Liver (tissue), 9 donors: ENCODE results near the gene EXOC2. TPM values are rescaled to one million over a fixed set of nuclear protein-coding genes. Genes with fewer than 3 reads are reported as not detected.

Source experiments
- DNase-seq: peaks from one replicate; pipeline ENCODE4 v3.0.0-alpha.2; 2017; ENCODE audit warnings: low spot score
- H3K27ac ChIP-seq, 2 donors: one replicate each; pipeline ENCODE4 v1.7.0; 2013; ENCODE audit warnings: inconsistent platforms in 2 of 2, low read length in 2 of 2, control low read depth in 1 of 2, low read depth in 1 of 2, mild to moderate bottlenecking in 1 of 2
- H3K27me3 ChIP-seq, 4 donors: one replicate each; pipeline versions ENCODE4 v1.6.1 to v1.7.0; 2013; ENCODE audit warnings: low read length in 3 of 4, inconsistent platforms in 1 of 4, mild to moderate bottlenecking in 1 of 4, moderate library complexity in 1 of 4; ENCODE audit not compliant: control insufficient read depth in 4 of 4, insufficient read depth in 4 of 4
- H3K36me3 ChIP-seq, 4 donors: one replicate each; pipeline versions ENCODE4 v1.6.1 to v1.7.0; 2013; ENCODE audit warnings: low read length in 3 of 4, mild to moderate bottlenecking in 3 of 4, low read depth in 1 of 4, moderate library complexity in 1 of 4; ENCODE audit not compliant: control insufficient read depth in 4 of 4, insufficient read depth in 3 of 4
- H3K4me1 ChIP-seq, 4 donors: one replicate each; pipeline versions ENCODE4 v1.6.1 to v1.7.0; 2013; ENCODE audit warnings: low read length in 3 of 4, mild to moderate bottlenecking in 3 of 4, moderate library complexity in 1 of 4; ENCODE audit not compliant: control insufficient read depth in 4 of 4, insufficient read depth in 4 of 4
- H3K4me3 ChIP-seq, 3 donors: one replicate each; pipeline versions ENCODE4 v1.6.1 to v1.7.0; 2013; ENCODE audit warnings: low read length in 3 of 3, control low read depth in 1 of 3, low read depth in 1 of 3, mild to moderate bottlenecking in 1 of 3
- H3K9ac ChIP-seq, 2 donors: one replicate each; pipeline ENCODE4 v1.7.0; 2013; ENCODE audit warnings: low read length in 2 of 2, mild to moderate bottlenecking in 2 of 2, moderate library complexity in 2 of 2, control low read depth in 1 of 2, low read depth in 1 of 2
- H3K9me3 ChIP-seq, 4 donors: one replicate each; pipeline versions ENCODE4 v1.6.1 to v1.7.0; 2013; ENCODE audit warnings: low read length in 3 of 4; ENCODE audit not compliant: control insufficient read depth in 4 of 4
- ATF3 ChIP-seq: IDR thresholded peaks from 2 replicates; pipeline ENCODE4 v1.6.1; 2016; ENCODE audit warnings: antibody characterized with exemption
- EGR1 ChIP-seq, 2 donors: IDR thresholded peaks; 2 replicates each; pipeline ENCODE4 v1.6.1; 2016 to 2018; ENCODE audit warnings: antibody characterized with exemption in 2 of 2, low read depth in 2 of 2
- GABPA ChIP-seq, 2 donors: IDR thresholded peaks in 1 of 2; conservative IDR thresholded peaks in 1 of 2; 2 replicates each; pipeline ENCODE4 v1.6.1; 2016; ENCODE audit warnings: antibody characterized with exemption in 2 of 2, mild to moderate bottlenecking in 1 of 2, moderate library complexity in 1 of 2
- HNF4G ChIP-seq: IDR thresholded peaks from 2 replicates; pipeline ENCODE4 v1.6.1; 2016; ENCODE audit warnings: antibody characterized with exemption
- MAX ChIP-seq: IDR thresholded peaks from 2 replicates; pipeline ENCODE4 v1.6.1; 2016; ENCODE audit warnings: antibody characterized with exemption
- NR2F2 ChIP-seq: IDR thresholded peaks from 2 replicates; pipeline ENCODE4 v1.6.1; 2016; ENCODE audit warnings: antibody characterized with exemption
- RAD21 ChIP-seq, 2 donors: IDR thresholded peaks; 2 replicates each; pipeline ENCODE4 v1.6.1; 2016; ENCODE audit warnings: antibody characterized with exemption in 2 of 2, mild to moderate bottlenecking in 2 of 2
- REST ChIP-seq: IDR thresholded peaks from 2 replicates; pipeline ENCODE4 v1.6.1; 2016; ENCODE audit warnings: antibody characterized with exemption, mild to moderate bottlenecking
- RXRA ChIP-seq, 2 donors: IDR thresholded peaks; 2 replicates each; pipeline ENCODE4 v1.6.1; 2017 to 2018; ENCODE audit warnings: antibody characterized with exemption in 2 of 2, mild to moderate bottlenecking in 1 of 2
- SP1 ChIP-seq: IDR thresholded peaks from 2 replicates; pipeline ENCODE4 v1.6.1; 2018; ENCODE audit warnings: antibody characterized with exemption, mild to moderate bottlenecking
- TAF1 ChIP-seq: conservative IDR thresholded peaks from 2 replicates; pipeline ENCODE4 v1.6.1; 2016; ENCODE audit warnings: antibody characterized with exemption, mild to moderate bottlenecking
- ZBTB33 ChIP-seq: IDR thresholded peaks from 2 replicates; pipeline ENCODE4 v1.6.1; 2016; ENCODE audit warnings: antibody characterized with exemption
- WGBS: extraction: QIAGEN DNeasy Blood & Tissue Kit; methylation state at CpG from one replicate; pipeline ENCODE4 v1.1.7; 2013; 5-methylcytosine and 5-hydroxymethylcytosine counted together
- polyA plus RNA-seq, 2 donors: library from polyadenylated mRNA; stranded (reverse) in 1 of 2; unstranded in 1 of 2; fragments of 200-250 nt in 1 of 2; fragments of >200 nt in 1 of 2; fragmentation: Nextera tagmentation in 1 of 2; extraction: Ambion mirVana in 1 of 2; gene quantifications; one replicate each; pipeline versions ENCODE4 v1.2.1 to v1.2.3, GENCODE V29; 2013 to 2015
- total RNA-seq, 2 donors: library from RNA; depleted of rRNA; stranded (reverse); fragments of >200 nt; gene quantifications; one replicate each; pipeline ENCODE4 v1.2.3, GENCODE V29; 2014
- donor health status: healthy.
- donor health status: healthy.
- donor health status: healthy.
- donor health status: healthy.
- donor health status: healthy.

Gene EXOC2
- total and polyA plus RNA-seq, 4 donors, result 6.7 to 15.3 (median 9.2) TPM

GRCh38 chr6:435441-436307 is 257.3 kb downstream of the EXOC2 start:
- DNase-seq, result no peak

More at GRCh38 chr6:435441-436307, 257.3 kb downstream of the EXOC2 start:
- Histone ChIP-seq H3K9ac (no peak overlapping the region), H3K4me3 (no peak overlapping the region), H3K27ac (no peak overlapping the region), H3K4me1 (no peaks in the 10 kb centered on the region), H3K9me3 (no peaks in the 10 kb centered on the region), H3K36me3 (no peaks in the 10 kb centered on the region), H3K27me3 (no peaks in the 10 kb centered on the region)
- 96% methylated on average over 50 of the region's 50 CpGs for WGBS
- TF ChIP-seq NR2F2 (no peak), RXRA (IDR thresholded peaks at IDR 0.05) (no peak), ZBTB33 (no peak), MAX (no peak), SP1 (no peak), ATF3 (no peak), HNF4G (no peak), TAF1 (no peak), GABPA (IDR thresholded peaks at IDR 0.05 in 1 of 2, conservative IDR thresholded peaks at IDR 0.05 in 1 of 2) (no peak), REST (no peak), EGR1 (IDR thresholded peaks at IDR 0.05; ENCODE audit: low read depth in 2 of 2) (no peak), RAD21 (IDR thresholded peaks at IDR 0.05) (no peak)

Other genes with a start within 250 kb of the EXOC2 start
- 1 to 10 TPM in 1 of 2 donors, under 1 TPM in 1; 0.51 to 1.3 TPM for gene HUS1B, start 36.0 kb downstream of the EXOC2 start, total RNA-seq
- gene HUS1B, start 36.0 kb downstream of the EXOC2 start, polyA plus RNA-seq, result under 1 TPM in 1 of 2 donors, not detected in 1; 0.07 TPM